ENCODE results near the gene CYP2U1. TPM values are rescaled to one million over a fixed set of nuclear protein-coding genes. Genes with fewer than 3 reads are reported as not detected.

CYP2U1 gene
- total and polyA plus RNA-seq, 2 of the 8 experiments (the other 6 are each of a cell fraction or from before 2014, with no cell fraction given), result 3.1 to 5.0 TPM

DNA sequence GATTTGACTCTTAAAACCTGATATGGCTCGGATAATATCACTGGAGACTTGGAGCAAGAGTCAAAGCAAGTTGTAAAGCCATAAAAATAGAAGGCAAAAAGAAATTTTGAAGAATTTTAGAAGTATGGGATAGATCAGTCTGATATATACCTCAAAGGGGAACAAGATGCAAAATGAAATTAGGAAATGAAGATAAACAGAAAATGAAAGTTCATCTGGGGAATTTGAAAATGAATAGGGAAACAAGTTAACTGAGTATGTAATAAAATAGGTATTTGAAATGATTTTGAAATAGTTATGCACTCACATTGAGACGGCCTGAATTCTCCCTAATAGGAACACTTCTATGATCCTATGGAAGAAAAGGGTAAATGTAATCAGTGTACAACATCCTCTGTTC is 5.7 kb downstream of the CYP2U1 start:
- H2BK15ac ChIP-seq (ENCODE audit: low read length), result no peak overlapping the region
- ChIA-PET POLR2A (ENCODE audit: partially characterized antibody) (no interaction called here), CTCF (ENCODE audit: partially characterized antibody) (interaction anchor here (0.7 kb wide), 2 partner anchors 190 to 490 kb away, joined by 3 read pairs; no protein-coding TSS in a partner anchor)
- H3K4ac ChIP-seq (replicated peaks; ENCODE audit: insufficient read length, low read depth, low read length), result no peak overlapping the region
- peaks cover 0 to 3% (median 1%) of the 10 kb centered on the region in 4 experiments; a peak in 4 of 7 replicates for H3K4me1 ChIP-seq (replicated peaks in 1 of 4; ENCODE audit: control insufficient read depth in 3 of 4, insufficient read depth in 4 of 4, low read length in 3 of 4)
- H2BK20ac ChIP-seq (ENCODE audit: low read length), result no peak overlapping the region
- H2BK12ac ChIP-seq (ENCODE audit: low read depth, low read length), result no peak overlapping the region
- DNase-seq (ENCODE audit: low read depth in 1 of 2, low spot score in 2 of 2) (no peak), FAIRE-seq (no peak)
- H3K79me1 ChIP-seq (ENCODE audit: low read depth, low read length), result no peaks in the 10 kb centered on the region
- peaks cover 2% of the 10 kb centered on the region; the same call in 1 of the 2 replicates for H3K23me2 ChIP-seq (ENCODE audit: low read depth, low read length)
- no peaks in the 10 kb centered on the region for H3K79me2 ChIP-seq (ENCODE audit: control insufficient read depth in 1 of 2, insufficient read depth in 2 of 2, low read length in 2 of 2)
- H3K4me2 ChIP-seq (ENCODE audit: insufficient read depth in 1 of 2, low read depth in 2 of 2, low read length in 2 of 2), result no peak overlapping the region
- H4K20me1 ChIP-seq (replicated peaks in 1 of 2; ENCODE audit: control insufficient read depth in 1 of 2, insufficient read depth in 2 of 2, low read length in 2 of 2), result peaks cover 0 to 3% of the 10 kb centered on the region in 2 experiments
- H4K91ac ChIP-seq (replicated peaks; ENCODE audit: insufficient read length, low read length), result no peak overlapping the region
- H3K27me3 ChIP-seq (replicated peaks in 1 of 4; ENCODE audit: control insufficient read depth in 3 of 4, extremely low read depth in 1 of 4, insufficient read depth in 3 of 4, low read length in 3 of 4), result peaks cover 1 to 8% (median 7%) of the 10 kb centered on the region in 4 experiments; a peak in 6 of 7 replicates
- H3K23ac ChIP-seq (ENCODE audit: insufficient read length), result no peak overlapping the region
- no peak overlapping the region for H3K14ac ChIP-seq (ENCODE audit: insufficient read length)
- 86% methylated on average over 2 of the region's 2 CpGs; no CpG with 5 or more reads in 1 of the 2 experiments for WGBS, 2 experiments (ENCODE audit: extremely low coverage in 1 of 2, insufficient coverage in 1 of 2, insufficient read length in 1 of 2, insufficient replicate concordance in 2 of 2, low coverage in 1 of 2, low lambda C conversion rate in 2 of 2, missing lambda C conversion rate in 1 of 2)
- H3K18ac ChIP-seq (ENCODE audit: extremely low read depth, low read length), result no peak overlapping the region
- H2BK120ac ChIP-seq (replicated peaks; ENCODE audit: low read depth, low read length), result no peak overlapping the region
- TF ChIP-seq, protein P1, sequence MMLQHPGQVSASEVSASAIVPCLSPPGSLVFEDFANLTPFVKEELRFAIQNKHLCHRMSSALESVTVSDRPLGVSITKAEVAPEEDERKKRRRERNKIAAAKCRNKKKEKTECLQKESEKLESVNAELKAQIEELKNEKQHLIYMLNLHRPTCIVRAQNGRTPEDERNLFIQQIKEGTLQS (IDR thresholded peaks at IDR 0.05; ENCODE audit: insufficient read depth, low read depth, low read length), result no peak
- no peak for TF ChIP-seq TAF1 (IDR thresholded peaks at IDR 0.05; ENCODE audit: low read depth, low read length)
- TF ChIP-seq POU5F1 (IDR thresholded peaks at IDR 0.05; ENCODE audit: low read depth, low read length), result no peak
- TF ChIP-seq PHF8 (conservative IDR thresholded peaks at IDR 0.05; ENCODE audit: low read depth, low read length), result no peak
- TF ChIP-seq NRF1 (IDR thresholded peaks at IDR 0.05; ENCODE audit: low read depth, low read length), result no peak
- no peak for TF ChIP-seq BCL11A (IDR thresholded peaks at IDR 0.05; ENCODE audit: low read depth in 2 of 2, low read length in 2 of 2)
- H3K9ac ChIP-seq (replicated peaks in 1 of 4; ENCODE audit: extremely low read depth in 1 of 4, low read depth in 3 of 4, low read length in 3 of 4), result no peak overlapping the region
- H3K56ac ChIP-seq (replicated peaks; ENCODE audit: insufficient read length, low read depth, low read length), result no peak overlapping the region
- no peaks in the 10 kb centered on the region for H3K9me3 ChIP-seq (ENCODE audit: insufficient read depth in 2 of 2, low read depth in 1 of 2, low read length in 1 of 2)
- no peak overlapping the region for H3K27ac ChIP-seq (ENCODE audit: low read depth, low read length)
- no peak overlapping the region for H4K5ac ChIP-seq (ENCODE audit: insufficient read length, low read depth, low read length)
- H3K36me3 ChIP-seq (ENCODE audit: control insufficient read depth in 2 of 4, insufficient read depth in 4 of 4, low read length in 3 of 4), result no peaks in the 10 kb centered on the region
- no peak overlapping the region for H2AFZ ChIP-seq (ENCODE audit: low read length)
- no peak overlapping the region for H2AK5ac ChIP-seq (ENCODE audit: low read depth, low read length)
- no peak overlapping the region for H2BK5ac ChIP-seq (ENCODE audit: low read depth, low read length)
- no peak overlapping the region for H4K8ac ChIP-seq (ENCODE audit: extremely low read depth, insufficient read depth, low read length)
- no peak overlapping the region for H3K4me3 ChIP-seq (ENCODE audit: extremely low read depth in 1 of 4, insufficient read depth in 2 of 4, low read depth in 3 of 4, low read length in 4 of 4)

Data from H1 (cell line).